ENCODE data around the gene FRMD3. TPM values are rescaled to one million over a fixed set of nuclear protein-coding genes. Genes with fewer than 3 reads are reported as not detected.
A peak's percentile ranks its signal among the peaks of the same experiment; 100 is the strongest.

The FRMD3 gene
- total RNA-seq, result 2.9 and 8.6 TPM in 2 replicates
- 0.37 TPM for polyA plus RNA-seq (2012)

DNA sequence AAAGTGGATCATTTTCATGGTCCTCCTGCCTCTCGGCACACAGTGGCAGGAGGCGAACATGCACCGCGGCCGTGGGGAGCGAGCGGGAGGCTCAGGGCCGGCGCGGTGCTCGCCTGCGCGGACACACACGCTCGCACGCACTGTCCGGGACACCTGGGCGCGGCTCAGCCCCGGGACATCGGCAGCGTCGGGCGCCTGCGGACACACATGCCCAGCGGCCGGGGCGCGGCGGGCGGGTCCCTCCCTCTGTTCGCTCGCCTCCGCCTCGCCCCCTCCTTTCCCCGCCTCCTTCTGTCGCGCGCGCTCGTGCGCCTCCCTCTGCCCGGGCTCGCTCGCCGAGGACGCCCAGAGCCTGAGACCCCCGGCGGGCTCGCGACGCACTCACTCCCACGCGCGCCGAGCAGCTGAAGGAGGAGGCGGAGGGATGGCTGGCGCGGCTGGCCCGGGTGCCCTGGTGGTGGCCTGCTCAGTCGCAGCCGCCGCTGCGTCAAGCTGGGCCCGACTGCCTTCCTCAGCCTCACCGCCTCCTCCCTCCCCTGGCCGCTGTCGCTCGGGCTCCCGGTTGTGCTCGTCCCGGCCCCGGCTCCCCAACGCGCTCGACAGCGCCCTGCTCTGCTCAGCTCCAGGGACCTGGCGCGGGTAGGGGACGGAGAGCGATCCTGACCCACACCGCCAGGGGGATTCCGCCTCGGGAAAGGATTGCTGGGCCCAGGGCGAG lies at the start of gene FRMD3:
Gene FRMD3, minus strand, starts transcription at position 230 of the 718 bp plus-strand sequence. Its CDS starts 170 bp downstream, at position 60.
- peak; percentile 88 for DNase-seq (ENCODE audit: low read depth)

GRCh38 chr9:83584995-83585394 lies 46.8 kb upstream of the FRMD3 start:
- no peak for DNase-seq (ENCODE audit: low read depth)

DNA sequence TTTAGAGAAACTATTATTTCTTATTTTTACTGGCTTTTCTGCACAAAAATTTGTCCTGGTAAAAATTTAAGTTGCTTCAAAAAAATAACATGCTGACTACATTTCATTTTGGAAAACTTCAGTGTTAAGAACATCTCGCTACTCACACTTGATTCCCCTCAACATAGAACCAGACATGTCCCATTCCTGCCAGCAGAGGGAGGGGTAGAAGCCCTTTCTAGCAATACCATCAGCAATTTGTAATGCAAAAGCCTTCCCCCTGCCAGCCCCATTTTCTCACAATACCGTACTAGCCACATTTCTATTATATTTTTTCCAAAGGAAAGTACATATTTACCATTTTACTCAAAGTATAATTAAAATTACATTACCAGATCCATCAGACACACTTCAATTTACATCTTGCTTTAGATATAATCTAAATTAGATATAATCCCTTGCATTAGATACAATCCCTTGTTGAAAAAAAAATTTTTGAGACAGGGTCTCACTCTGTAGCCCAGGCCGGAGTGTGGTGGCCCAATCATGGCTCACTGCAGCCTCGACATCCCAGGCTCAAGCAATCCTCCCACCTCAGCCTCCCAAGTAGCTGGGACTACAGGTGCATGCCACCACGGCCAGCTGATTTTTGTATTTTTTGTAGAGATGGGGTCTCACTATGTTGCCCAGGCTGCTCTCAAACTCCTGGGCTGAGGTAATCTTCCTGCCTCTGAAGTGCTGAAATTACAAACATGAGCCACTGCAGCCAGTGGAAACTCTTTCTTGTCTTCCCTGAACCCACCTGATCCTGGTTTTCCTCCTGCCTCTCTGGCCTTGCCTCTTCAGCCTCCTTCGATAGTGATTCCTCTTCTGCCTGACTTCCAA lies 45.2 kb upstream of the FRMD3 start:
- DNase-seq (ENCODE audit: low read depth), result peak; percentile 63

GRCh38 chr9:83582029-83582428 lies 43.8 kb upstream of the FRMD3 start:
- no peak for DNase-seq (ENCODE audit: low read depth)

- no peak for DNase-seq (ENCODE audit: low read depth)
Measured at GRCh38 chr9:83574482-83574881, 36.3 kb upstream of the FRMD3 start.

- peak; percentile 62 for DNase-seq (ENCODE audit: low read depth)
Measured at GRCh38 chr9:83572524-83572923, 34.3 kb upstream of the FRMD3 start.

GRCh38 chr9:83570359-83570758 lies 32.2 kb upstream of the FRMD3 start:
- no peak for DNase-seq (ENCODE audit: low read depth)

GRCh38 chr9:83569326-83569725 lies 31.1 kb upstream of the FRMD3 start:
- no peak for DNase-seq (ENCODE audit: low read depth)

- no peak for DNase-seq (ENCODE audit: low read depth)
Measured at GRCh38 chr9:83563360-83563759, 25.2 kb upstream of the FRMD3 start.

GRCh38 chr9:83560169-83560826 lies 22.1 kb upstream of the FRMD3 start:
- DNase-seq (ENCODE audit: low read depth), result no peak

DNA sequence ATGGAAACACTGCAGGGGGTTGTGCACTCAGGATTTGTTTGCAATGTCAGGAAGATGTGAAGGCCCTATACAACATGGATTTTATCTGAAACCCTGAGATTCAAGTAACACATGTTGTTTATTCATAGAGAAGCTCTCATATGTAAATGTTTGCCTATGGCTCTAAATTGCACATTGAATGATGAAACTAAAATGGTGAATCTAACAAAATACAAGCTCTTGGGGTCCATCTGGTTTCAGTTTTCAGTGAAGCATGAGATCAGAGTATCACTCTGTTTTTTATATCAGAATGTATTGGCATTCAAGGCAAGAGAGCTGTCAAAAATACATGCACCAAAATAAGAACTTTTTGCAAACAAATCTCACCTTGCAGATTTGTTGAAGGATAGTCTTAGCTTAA lies 19.6 kb upstream of the FRMD3 start:
- DNase-seq (ENCODE audit: low read depth), result no peak

DNA sequence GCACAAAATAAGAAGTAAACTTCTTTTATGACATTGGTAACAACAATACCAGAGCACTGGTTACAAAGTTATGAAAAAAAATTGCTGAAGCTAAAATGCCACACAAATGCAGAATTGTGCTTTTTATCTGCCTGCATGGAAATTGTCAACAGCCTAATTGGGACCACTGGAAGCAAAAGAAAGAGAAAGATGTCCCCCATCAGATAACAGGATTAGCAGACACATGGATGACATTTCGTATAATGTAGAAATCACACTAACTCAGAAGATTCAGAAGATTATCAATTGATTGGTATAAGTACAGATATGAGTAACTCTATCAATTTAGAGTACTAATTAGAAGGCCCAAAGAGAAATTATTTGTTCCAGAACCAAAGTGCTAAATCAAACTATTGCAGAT lies 19.1 kb upstream of the FRMD3 start:
- DNase-seq (ENCODE audit: low read depth), result no peak

DNA sequence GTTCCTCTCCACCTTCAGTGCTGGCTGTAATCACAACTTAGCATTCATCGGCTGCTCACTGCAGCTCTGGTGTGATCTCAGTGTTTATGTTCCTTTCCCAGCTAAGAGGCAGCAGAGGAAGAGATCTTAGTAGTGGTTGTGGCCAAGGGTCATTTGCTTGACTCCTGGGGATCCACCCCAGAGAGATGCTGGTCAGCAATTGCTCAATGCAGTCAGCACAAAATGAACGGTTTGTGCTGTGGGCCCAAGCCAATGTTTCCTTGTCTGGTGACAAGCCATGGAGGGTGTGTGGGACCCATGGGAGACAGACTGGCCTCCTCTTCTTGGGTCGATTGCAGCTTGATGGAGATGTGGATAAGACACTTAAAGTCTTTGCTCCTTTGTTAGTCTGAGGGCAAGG lies 16.1 kb upstream of the FRMD3 start:
- no peak for DNase-seq (ENCODE audit: low read depth)

DNA sequence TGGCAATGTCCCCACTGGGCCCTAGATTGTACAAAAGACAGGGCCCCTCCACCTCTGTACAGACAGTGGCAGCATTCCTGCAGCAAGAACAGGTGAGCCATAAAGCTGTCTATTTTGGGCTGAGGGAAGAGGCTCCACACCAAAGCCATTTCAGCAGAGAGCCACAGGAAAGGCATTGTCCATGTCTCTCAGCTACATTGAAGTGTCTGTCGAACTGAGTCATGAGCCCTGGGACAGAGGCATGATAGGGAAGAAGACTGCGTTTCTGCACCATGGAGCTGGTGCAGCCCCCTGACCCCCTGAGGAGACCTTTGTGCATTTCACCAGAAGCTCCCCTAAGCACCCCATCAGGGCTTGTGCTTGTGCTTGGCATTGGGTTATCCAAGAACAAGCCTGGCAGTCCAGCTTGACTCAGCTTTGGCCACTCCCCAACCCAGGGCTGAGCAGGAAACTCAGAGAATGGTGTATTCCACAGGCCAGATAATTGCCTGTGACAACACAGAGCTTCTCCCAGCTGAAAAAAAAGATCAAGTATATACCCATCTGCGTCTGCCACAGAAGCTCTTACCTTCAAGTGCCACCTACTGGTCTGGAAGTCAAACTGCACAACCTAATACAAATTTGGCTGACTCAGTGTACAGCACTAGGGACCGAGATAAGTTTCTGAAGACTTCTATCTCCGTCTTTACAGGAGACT lies 5.9 kb upstream of the FRMD3 start:
- DNase-seq (ENCODE audit: low read depth), result peak; percentile 67

DNA sequence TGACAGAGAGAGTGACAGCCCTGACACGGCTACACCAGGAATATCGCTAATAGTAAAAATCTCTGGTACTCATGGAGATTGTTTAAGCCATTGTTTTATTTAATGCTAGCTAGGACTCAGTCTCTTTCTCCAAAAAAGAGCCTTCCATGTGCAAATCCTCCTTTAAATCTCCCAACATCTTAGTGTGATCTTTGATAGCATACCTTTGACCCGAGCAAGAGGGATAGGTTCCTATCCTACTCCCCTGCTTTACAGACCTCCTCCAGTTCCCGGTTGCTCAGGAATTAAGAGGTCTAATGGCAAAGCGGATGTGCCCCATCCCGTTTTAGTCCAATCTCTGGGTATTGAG lies 663 bp upstream of the FRMD3 start:
- no peak for DNase-seq (ENCODE audit: low read depth)

- peak; percentile 27 for DNase-seq (ENCODE audit: low read depth)
Measured at GRCh38 chr9:83537331-83538171, 650 bp downstream of the FRMD3 start.

- DNase-seq (ENCODE audit: low read depth), result no peak
Measured at GRCh38 chr9:83536332-83536731, 1.9 kb downstream of the FRMD3 start.

GRCh38 chr9:83535736-83536135 lies 2.5 kb downstream of the FRMD3 start:
- no peak for DNase-seq (ENCODE audit: low read depth)

DNA sequence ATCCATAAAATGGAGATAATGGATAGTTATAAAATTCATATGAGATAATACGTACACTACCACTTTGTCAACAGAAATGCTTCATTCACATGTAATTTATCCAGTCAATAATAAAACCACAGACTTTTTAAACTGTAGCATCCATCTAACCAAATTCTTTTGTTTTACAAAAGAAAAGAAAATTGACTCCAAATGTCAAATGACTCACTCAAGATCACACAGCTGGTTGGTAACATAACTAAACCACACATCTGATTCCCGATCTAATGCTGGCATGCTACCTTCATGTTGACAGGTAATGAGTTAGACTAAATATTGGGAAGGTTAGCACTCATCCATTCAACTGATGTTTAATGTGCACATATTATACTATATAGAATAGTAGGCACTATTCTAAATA lies 4.9 kb downstream of the FRMD3 start:
- no peak for DNase-seq (ENCODE audit: low read depth)

DNA sequence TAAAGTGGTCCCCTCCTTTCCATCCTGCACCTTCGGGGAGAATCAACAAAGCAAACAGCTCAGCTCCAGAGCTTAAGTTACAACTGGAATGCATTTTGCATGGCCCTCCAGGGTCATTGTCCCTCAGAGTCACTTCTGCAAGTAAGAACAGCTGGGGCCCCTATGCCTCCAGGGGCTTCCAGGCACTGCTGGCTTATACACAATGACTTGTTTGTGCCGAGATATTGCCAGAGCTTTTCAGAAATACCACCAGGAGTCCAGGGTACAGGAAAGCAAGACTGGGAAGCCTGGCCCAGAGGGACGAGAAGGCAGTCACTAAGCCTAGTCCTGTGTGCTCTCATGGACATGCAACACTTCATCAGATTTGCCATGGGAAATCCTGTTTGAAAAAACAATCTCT lies 11.3 kb downstream of the FRMD3 start:
- DNase-seq (ENCODE audit: low read depth), result no peak

GRCh38 chr9:83526211-83526610 lies 12.0 kb downstream of the FRMD3 start:
- DNase-seq (ENCODE audit: low read depth), result no peak
